Kidney capillary endothelial cell (primary cell): ENCODE data around the gene ITCH.

ENCODE experiments used
- DNase-seq: peaks from one replicate; pipeline ENCODE4 v3.0.0-alpha.2; 2018; ENCODE audit warnings: low spot score

The ITCH gene

DNA sequence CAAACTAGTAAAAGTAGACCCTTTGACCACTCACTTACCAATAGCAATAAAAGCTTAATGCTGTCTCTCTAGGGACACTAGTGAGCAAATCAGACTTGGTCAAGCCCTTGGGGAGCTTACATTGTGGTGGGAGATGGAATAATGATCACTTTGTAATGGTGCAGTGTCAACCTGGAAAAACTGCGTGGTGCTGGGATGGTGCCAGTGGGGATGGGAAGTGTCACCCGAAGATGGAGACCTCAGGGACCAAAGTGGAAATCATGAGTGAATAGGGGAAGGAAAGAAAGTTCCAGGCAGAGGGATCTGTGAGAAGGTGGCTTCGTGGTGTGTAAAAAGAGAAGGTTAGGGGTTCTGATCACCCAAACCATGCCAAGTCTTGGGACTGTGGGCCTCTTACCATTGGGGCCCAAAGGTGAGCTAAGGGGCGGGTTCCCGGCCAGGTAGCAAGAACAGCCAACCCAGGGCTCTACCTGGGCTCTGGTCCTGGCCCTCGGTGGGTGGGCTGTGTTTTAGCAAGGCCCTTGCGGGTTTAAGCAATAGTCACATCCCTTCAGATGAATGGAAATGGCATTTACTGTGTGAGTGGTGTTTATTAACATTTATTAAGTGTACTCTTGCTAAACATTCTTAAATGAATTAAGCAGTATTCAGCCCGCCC, 168.7 kb downstream of the ITCH start:
- no peak for DNase-seq

DNA sequence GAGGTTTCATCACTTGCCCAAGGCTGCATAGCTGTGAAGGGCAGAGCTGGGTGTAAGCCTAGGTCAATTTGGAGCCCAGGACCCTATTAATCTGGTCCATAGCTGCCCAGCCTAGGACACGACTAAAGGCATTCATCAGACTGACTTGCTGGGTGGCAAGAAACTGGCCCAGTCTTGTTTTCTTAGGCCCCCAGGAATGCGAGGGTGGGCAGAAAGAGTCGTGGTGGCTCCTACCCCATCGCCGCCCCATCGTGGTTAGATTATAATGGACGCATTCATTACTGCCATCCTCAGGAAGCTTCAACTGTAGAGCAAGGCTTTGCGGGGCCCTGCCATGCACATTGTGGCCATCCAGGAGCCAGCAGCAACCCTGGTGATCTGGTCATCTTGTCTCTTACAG, 169.2 kb downstream of the ITCH start:
- no peak for DNase-seq

DNA sequence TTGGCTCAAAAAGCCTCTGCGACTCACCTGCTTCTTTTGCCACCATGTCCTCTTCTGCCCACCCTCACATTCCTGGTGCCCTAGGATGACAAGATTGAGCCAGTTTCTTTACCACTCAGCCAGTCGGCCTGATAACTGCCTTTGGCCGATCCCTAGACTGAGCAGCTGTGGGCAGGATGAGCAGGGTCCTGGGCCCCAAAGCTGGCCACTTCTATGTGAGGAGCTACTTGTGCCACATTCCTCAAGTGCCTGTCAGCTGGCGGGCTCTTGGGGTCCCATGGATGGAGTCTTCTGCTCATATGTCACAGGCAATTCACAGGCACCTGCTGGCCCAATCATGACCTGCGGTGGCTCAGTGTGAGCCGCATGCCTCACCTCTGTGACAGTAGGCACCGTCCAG, 169.7 kb downstream of the ITCH start:
- DNase-seq, result no peak

DNA sequence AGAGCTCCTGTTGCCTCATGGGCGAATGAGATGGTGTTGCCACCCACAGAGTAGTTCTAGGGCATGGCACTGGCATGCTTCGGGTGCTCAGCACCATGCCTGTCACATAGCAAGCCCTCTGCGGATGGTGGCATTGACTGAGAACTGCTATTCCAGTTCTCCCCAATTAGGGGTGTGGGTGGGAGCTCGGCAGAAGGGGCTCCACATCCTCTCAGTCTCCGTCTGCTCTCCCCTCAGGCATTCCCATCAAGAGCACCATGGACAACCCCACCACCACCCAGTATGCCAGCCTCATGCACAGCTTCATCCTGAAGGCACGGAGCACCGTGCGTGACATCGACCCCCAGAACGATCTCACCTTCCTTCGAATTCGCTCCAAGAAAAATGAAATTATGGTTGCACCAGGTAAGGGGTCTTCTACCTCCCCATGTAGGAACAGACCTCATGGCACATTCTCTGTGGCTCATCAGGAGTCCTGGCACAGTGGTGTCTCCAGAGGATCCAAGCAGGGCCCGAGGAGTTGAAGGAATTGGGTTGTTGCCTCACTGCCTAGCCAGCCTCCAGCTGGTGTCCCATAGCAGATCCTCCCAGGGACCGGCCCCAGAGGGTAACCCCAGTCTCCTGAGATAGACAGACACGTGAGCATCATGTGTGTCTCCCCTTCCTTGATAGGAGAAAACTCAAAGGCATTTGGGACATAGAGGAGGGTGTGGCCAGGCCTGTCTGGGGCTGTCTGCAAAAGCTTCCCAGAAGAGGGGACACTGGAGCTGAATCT, 171.5 kb downstream of the ITCH start:
- DNase-seq, result no peak

DNA sequence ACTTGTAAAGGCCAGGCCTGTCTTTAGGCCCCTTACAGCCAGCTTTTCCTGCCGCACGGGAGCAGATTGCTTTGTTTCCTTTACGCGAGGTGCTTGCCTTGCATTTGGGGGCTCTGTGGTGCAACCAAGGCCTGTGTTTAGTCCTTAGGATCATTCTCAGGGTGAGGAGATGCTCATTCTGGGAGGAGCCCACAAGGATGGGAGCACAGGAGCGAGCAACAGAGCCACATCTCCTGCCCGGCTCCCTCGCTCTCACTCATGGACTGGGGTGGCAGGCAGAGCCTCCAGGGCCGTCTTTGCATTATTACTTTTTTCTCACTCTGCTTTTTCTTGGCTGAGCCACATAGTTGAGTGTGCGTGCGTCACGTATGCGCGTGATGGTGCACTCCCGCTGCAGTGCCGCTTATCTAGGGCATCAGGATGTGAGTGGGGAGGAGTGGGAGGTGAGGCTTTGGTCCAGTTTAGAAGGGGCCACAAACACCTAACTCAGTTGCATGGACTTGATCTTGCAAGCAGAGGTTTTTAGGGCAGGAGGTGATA, 172.3 kb downstream of the ITCH start:
- DNase-seq, result no peak

DNA sequence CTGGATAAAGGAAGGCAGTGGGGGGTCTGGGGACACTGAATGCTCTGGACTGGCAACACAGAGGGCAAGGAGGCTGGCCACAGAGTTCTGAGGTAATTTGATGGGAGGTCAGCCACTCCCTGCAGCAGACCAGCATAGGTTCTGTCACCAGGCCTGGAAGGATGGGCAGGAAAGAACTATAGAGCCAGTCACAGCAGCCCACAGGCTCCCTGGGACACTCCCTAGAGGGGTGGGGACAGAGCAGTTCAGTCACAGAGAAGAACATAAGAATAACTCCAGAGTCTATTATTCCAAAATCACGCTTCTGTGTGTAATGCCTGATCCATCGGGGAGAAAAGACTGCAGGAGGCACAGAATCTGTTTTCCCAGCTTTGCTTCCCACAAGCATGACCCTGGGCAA, 172.8 kb downstream of the ITCH start:
- no peak for DNase-seq

DNA sequence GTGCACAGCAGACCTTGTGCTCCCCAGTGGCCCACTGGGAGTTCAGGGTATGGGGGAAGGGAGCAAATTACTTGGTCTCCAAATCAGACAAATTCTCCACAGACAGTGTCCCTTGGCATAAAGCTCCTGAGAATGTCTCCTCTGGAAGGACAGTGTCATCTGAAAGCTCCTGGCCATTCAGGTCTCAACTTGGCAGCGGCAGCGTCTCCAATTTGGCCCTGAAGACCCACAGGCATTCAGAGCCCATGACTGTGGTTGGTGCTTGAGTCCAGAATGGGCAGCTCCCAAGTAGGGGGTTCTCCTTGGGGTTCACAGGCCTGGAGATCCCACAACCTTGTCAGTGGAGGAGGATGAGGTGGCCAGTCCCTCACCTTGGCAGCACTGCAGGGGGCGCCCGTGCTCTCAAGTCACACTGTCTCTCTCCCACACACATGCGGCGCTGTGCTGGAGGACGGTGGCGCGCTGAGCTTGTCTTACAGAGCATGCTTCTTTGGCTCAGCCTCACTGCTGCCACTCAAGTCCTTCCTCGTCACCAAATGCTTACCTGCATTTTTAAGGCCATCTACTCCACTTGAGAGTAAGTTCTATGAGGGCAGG, 173.8 kb downstream of the ITCH start:
- DNase-seq, result no peak

DNA sequence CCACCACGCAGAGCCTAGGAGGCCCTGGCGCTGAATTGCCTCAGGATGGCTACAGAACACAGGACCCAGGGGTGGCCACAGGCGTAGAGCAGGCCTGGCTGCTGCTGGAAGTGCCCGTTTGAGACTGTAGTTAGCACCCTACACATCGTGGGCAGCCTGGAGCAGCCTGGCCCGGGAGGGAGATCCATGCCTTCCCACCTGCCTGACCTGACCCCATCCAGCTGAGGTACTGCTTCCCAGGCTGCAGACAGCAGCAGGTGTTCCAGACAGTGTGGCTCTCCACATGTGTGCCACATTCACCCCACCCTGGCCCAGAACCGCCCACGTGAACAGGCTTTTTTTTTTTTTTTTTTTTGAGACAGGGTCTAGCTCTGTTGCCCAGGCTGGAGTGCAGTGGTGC, 174.6 kb downstream of the ITCH start:
- DNase-seq, result no peak

DNA sequence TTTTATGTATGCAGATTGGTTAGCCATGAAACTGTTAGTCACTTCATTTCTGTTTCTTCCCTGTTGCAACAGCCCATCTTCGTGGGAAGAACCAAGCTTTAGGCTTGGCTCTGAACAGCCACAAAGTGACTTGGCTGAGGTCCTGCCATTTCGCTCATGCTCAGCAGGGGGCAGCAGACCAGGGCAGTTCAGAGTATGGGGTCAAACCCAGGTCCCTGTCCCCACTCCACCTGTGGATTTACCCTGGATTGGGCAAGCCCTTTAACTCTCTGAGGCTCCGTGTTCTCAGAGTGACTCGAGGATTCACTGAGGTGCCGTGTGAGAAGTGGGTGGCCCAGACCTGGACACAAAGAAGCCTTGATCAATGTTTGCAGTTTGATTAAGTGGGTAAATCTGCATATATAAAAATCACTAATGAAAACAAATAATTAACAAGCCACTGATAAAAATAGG, 175.6 kb downstream of the ITCH start:
- no peak for DNase-seq

DNA sequence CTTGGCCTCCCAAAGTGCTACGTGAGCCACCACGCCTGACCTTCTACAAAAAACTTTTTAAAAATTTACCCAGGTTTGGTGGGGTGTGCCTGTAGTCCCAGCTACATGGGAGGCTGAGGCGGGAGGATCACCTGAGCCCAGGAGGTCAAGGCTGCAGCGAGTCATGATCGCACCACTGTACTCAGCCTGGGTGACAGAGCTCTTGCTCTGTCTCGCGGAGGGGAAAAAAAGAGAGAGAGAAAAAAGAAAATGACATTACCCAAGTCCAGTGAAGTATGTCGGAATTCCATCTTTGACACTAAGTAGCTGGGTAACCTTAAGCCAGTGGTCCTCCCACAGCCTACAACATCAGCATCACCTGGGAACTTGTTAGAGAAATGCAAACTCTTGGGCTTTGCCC, 176.7 kb downstream of the ITCH start:
- DNase-seq, result no peak

DNA sequence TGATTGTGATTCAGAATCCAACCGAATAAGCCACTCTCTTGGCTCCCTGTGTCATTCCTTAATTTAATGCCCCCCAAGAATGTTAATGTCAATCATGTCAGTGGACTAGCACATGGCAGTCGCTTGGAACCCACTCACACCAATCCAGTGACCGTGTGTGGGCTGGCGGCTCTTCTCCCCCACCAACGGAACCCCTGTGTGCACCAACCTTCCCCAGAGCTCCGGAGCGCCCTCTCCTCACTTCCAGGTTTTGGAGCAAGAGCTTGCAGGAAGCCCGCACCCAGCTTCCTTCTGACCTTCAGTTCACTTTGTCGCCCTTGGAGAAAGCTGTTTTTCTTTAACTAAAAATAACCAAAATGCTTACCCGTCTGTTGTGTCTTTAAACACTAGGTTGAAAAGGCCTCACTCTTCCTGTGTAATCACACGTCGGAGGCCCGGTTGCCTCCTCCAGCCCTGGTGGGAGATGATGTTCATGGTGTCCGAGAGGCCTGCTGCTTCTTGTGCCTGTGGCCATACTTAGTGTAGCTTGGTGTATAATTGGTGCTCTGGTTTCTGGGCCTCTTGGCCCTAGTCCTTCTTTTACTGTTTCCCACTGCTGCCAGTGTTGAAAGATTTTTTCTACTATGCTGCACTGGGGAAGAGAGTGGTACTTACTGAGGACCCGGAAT, 177.7 kb downstream of the ITCH start:
- no peak for DNase-seq

DNA sequence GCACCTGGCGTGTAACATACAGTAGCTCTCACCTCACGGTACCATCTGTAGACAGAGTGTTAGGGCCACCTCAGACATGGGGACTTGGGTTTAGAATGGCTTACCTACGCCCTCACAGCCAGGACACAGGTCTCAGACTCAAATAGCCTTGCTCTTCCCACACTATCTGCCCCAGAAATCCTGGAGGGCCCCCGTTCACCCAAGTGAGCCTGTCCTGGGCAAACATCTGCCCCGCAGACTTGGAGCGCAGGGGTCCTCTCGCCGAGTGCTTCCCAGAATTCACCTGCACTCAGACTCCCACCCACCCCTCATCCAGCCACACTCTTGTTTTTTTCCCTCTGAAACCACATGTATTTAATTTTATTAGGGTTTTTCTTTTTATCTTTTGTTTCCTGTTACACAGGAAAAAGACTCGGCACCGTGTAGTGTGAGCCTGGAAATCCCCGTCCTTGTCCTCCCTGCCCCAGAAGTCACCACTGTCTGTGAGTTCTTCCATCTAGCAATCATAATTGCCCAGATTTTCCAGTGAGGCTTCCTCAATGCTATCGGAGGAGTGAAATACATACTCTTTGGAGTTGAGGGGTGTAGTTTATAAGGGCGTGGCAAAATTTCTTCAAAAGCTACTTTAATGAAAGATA, 178.3 kb downstream of the ITCH start:
- DNase-seq, result no peak

DNA sequence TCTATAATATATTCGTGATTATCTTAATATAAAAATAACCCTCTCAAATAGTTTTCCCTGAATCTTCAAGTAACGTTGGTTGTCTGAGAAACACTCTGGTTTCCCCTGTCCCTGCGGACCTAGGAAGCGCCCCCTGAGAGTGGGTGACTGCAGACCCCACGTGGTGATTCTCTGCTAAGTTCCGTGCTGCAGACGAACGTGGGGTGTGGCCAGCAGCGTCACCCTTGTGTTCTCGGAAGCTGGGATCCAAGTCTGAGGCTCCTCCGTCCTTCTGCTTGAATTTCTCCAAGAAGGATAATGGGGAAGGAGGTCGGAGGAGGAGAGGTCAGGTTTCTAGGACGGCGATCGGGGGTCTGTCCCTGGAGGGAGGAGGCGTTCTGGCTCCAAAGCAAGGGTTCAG, 178.8 kb downstream of the ITCH start:
- DNase-seq, result no peak

DNA sequence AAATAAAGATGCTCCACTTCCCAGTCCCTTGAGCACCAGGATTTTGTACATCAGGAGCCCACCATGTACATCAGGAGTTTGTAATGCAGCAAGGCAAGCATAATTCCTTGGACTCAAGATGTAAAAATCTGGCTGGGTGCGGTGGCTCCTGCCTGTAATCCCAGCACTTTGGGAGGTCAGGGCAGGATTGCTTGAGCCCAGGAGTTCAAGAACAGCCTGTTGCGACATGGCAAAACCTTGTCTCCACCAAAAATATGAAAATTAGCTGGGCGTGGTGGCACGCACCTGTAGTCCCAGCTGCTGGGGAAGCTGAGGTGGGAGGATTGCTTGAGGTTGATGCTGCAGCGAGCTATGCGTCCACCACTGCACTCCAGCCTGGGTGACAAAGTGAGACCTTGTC, 179.4 kb downstream of the ITCH start:
- no peak for DNase-seq

DNA sequence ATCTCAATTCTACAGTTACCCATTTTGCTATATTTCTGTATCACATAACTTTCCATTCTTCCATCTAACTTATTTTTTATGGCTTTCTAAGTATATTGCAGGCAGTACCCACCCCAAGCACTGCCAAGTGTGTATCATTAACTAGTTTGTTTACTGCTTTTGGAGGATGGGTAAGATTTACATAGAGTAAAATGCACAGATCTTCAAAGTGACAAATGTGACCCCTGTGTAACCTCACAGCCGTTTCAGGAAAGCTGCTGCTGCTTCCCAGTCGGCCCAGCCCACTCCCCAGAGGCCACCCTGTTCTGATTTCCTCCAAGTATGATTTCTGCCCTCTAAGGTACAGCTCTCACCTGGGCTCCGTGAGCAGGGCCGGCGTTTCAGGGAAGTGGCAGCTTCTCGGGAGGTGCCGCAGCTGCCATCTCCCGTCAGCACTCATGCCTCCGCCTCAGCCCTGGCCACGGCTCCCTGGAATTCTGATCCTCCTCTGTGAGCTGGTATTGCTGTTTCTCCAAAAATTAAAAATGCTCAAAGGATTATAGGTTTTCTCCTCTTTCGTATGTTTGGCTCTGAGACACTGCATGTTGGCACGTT, 180.5 kb downstream of the ITCH start:
- DNase-seq, result no peak

DNA sequence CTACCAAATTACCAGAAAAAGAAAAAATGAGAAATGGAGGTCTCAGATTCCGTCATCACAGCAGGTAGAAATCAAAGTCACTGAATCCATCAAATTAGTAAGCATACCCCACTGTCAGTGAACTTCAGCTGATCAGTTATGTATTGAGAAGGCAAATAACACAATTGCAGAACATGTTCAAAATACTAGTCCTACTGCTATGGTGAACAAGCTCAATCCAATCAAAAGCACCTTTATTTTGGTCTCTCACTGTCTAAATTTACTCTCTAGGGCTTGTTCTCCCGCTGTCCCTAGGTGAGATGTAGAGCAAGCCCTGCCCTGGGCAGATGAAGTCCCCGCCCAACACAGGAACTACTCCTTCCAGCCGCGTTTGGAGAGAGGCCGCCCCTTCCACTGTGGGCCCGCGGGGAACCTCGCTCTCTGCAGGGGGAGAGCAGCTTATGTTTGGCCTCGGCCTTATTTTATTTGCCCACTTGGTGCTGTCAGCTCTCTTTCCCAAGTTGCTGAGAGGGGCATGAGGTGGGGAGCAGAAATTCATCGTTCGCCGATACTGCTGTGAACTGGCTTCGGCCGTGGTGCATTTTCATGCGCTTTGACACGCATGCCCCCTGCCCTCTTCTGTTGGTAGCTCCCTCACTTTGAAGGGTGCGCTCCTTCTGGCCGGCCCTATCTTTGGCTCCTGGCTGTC, 181.2 kb downstream of the ITCH start:
- no peak for DNase-seq

DNA sequence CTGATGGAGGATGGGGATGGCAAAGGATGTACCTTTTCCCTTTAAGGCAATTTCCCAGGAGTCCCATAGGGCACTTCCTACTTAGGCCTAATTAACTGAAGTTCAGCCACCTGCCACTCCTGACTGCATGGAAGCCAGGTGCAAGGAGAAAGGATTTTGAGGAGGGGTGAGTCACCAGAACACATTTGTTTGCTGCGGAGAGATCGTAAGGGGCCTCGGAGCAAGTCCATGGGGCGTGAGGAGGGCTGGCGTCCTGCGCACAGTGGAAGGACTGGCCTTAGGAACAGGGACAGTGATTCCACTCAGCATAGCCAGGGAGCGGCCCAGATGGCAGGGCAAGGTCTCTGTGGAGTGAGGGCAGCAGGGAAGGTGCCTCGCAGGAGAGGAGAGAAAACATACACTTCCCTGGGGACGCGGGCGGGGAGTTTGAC, 183.7 kb downstream of the ITCH start:
- no peak for DNase-seq

DNA sequence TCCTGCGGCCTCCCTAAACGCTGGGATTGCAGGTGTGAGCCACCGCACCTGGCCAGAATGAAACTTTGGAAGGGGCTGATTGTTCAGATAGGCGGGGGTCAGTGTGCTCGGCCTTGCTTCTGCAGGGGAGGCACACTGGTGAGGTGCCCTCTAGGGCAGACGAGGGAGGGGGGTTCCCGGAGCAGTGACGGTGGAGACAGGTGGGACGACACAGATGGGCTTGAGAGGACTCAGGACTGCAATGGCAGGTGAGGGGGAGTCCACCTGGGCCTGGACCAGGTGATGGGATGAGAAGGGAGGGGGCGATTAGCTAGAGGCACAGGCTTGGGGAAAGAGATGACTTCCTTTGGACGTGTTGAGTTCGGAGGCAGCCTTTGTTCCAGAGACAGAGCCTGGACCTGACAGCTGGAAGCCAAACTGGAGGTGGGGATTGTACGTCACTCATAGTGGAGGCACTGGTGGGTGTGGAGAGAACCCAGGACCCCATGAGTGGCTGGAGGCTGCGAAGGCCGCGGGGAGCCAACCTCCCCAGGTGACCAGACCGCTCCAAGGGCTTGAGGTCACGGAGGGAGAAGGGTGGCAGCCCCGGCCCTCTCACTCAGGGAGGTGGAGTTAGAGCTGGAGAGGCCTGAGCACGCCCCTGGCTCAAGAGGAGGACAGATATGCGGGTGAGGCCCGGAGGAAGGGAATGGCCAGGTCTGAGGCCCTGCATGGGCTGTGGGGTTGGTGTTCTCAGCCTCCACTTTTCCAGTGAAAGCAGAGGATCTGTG, 185.0 kb downstream of the ITCH start:
- no peak for DNase-seq

DNA sequence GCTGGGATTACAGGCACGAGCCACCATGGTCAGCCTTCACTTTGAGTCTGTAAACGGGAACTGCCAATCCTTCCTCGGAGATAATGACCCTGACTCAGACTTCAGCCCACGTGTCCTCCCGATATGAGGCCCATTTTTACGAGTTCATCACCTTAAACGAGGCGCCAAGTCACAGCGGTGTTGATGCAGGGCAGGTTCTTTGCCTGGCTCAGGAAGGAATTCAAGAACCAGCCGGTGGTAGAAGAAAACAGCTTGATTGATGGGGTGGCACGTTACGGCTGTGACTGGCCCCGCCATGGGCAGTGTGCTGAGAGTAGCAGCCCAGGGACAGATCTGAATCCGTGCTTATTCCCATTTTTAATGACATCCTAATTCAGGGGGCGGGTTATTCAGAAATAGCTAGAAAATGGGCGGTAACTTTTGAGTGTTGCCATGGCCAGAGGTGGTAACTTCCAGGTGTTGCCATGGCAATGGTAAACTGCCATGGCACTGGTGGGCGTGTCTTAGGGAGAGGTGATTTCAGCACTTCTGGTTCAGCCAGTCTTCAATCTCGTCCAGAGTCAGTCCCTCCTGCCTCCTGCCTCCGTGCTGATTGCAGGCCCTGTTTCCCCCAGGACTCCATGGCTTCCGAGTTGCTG, 186.3 kb downstream of the ITCH start:
- no peak for DNase-seq

DNA sequence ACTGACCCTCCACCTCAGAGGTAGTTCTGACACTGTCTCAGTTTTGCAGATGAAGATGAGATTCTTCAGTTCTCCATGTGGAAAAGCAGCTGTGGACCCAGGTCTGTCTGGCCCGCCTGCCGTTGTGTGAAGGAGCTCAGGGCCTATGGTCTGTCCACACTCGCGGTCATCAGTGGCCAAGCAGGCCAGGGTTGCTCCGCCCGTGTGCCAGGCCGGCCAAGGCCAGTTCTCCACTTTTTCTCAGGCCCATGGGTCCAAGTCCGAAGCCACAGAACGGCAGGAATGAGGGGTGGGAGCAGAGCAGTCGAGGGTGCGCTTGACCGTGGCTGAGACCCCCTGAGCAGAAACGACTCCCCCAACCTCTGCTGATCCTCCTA, 186.8 kb downstream of the ITCH start:
- no peak for DNase-seq
